HG02981 (cell line): ENCODE results near the gene FAM124A.
"Not testable (repeated sequence)": the region's sequence is repeated elsewhere in the genome, so short reads cannot be mapped to it uniquely, and the experiment has no call there.

Experiments used
- ATAC-seq: cut with Tn5 transposase; IDR thresholded peaks from one replicate; pipeline ENCODE4 v1.9.1; 2021; ENCODE audit warnings: mild to moderate bottlenecking, moderate library complexity; ENCODE audit not compliant: unreplicated experiment

FAM124A gene

GRCh38 chr13:51267622-51268021 is 45.4 kb downstream of the FAM124A start:
- no peak for ATAC-seq

GRCh38 chr13:51269039-51269438 is 46.8 kb downstream of the FAM124A start:
- ATAC-seq = no peak

- no peak for ATAC-seq
Observed at GRCh38 chr13:51270623-51271415, 48.6 kb downstream of the FAM124A start.

GRCh38 chr13:51271528-51272085 is 49.4 kb downstream of the FAM124A start:
- ATAC-seq = no peak

- no peak for ATAC-seq
Observed at GRCh38 chr13:51275101-51275500, 52.9 kb downstream of the FAM124A start.

- ATAC-seq = no peak
Observed at GRCh38 chr13:51276636-51277035, 54.4 kb downstream of the FAM124A start.

- no peak for ATAC-seq
Observed at GRCh38 chr13:51277928-51278327, 55.7 kb downstream of the FAM124A start.

GRCh38 chr13:51278426-51279130 is 56.4 kb downstream of the FAM124A start:
- no peak for ATAC-seq

GRCh38 chr13:51280379-51280940 is 58.3 kb downstream of the FAM124A start:
- no peak for ATAC-seq

- no peak for ATAC-seq
Observed at GRCh38 chr13:51282322-51282721, 60.1 kb downstream of the FAM124A start.

- ATAC-seq = not testable (repeated sequence)
Observed at GRCh38 chr13:51282923-51283322, 60.7 kb downstream of the FAM124A start.

GRCh38 chr13:51283371-51283770 is 61.2 kb downstream of the FAM124A start:
- ATAC-seq = no peak

- no peak for ATAC-seq
Observed at GRCh38 chr13:51284339-51284738, 62.1 kb downstream of the FAM124A start.

- ATAC-seq = peak; percentile 74
Observed at GRCh38 chr13:51286135-51287002, 64.2 kb downstream of the FAM124A start.

- no peak for ATAC-seq
Observed at GRCh38 chr13:51287758-51288157, 65.6 kb downstream of the FAM124A start.

- ATAC-seq = not testable (repeated sequence)
Observed at GRCh38 chr13:51288254-51288653, 66.1 kb downstream of the FAM124A start.

GRCh38 chr13:51291341-51291740 is 69.1 kb downstream of the FAM124A start:
- no peak for ATAC-seq

GRCh38 chr13:51292000-51292565 is 69.9 kb downstream of the FAM124A start:
- ATAC-seq = no peak

GRCh38 chr13:51297556-51297955 is 75.4 kb downstream of the FAM124A start:
- no peak for ATAC-seq

GRCh38 chr13:51298812-51299211 is 76.6 kb downstream of the FAM124A start:
- ATAC-seq = no peak
